Cerebellar cortex (tissue), 1 donor: ENCODE results near the gene PRR27.
A peak's percentile ranks its signal among the peaks of the same experiment; 100 is the strongest.

Experiments
- DNase-seq: peaks from one replicate; pipeline ENCODE4 v3.0.0-alpha.2; 2015; ENCODE audit warnings: low spot score

The PRR27 gene

DNA sequence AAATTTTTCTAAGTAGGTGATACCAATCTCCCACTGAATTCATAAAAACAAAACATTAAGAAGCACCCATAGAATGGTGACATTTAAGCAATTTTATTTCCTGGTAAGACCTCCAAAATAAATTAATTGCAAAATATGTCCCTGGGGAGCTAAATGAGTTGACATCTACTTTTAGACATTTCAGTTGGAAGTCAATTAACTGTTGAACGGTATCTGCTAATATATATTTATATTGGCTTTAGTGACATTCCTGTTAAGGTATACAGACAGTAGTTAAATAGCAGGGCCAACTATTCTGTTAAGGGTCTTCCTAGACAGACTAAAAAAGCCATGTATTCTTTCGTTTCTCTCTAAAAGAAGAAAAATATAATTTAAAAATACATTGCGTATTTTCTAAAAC is at the start of gene PRR27:
TSS of gene PRR27 (plus strand) at position 301 of the 400 bp plus-strand sequence. CDS start 139 bp downstream, outside the sequence.
- DNase-seq = no peak

DNA sequence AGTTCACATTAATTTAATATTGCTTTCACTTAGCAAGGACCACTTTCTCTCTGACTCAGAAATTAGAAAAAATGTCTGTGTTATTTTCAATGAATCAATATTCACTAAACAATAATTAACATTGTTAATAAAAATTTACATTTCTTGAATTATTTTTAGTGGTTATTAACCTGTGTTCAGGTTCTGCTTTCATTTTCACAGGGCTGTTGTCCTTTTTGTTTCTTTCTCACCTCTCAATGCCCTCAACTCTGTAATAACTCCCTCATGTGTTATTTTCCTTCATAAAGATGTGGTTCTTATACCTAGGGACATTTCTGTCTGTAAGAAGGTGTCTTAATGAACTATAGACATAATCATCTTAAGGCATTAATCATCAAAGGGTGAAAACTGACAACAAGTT is 43.1 kb upstream of the PRR27 start:
- no peak for DNase-seq

DNA sequence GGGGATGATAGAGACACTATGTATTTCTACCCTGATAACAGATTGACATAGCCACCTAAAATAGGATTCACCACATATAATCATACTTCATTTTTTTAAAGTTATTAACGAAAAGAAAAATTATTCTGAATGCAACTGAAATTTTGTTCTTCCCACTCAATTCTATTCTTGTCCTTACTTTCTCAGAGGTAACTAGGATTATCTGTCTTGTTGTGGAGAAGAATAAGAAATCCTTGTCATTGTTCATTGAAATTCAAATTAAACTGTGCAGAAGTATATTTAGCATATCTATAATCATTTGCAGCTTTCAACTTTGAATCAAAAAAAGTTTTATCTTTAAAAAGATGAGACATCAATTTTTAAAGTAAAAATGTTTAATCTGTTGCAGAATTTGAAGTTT is 40.4 kb upstream of the PRR27 start:
- DNase-seq = no peak

DNA sequence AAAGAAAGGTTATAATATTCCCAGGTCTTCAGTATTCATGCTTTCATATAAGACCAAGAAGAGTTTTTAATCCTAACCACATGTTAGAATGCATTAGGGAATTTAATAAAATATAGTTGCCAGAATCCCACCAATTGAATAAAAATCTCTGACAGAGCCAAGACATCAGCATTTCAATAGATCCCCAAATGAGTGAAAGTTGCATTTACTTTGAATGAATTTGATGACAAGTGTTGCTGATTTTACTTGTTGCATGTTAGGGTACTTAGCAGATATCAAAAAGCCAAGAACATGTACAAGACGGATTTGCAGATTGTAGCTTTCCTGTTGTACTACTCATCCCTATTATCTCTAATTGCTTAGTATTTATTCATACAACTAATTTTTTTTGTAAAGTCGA is 39.9 kb upstream of the PRR27 start:
- DNase-seq = no peak

DNA sequence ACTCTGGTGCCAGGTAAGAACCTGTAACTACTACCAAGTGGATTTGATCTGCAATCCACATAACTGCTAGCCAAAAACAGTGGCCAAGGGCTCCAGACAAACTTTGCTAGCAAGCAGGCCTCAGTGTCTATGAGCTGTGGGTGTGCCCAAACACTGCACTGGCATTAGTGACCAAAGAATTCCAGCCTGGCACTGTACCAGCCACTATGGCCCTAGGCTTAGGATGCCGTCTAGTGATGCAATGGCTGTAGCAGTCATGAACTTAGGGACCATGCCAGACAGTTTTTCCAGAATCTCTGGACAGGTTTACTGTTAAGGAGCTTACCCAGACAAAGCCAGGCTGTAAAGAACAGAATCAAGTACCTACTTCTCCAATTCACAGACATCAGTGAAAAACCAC is 33.7 kb upstream of the PRR27 start:
- no peak for DNase-seq

DNA sequence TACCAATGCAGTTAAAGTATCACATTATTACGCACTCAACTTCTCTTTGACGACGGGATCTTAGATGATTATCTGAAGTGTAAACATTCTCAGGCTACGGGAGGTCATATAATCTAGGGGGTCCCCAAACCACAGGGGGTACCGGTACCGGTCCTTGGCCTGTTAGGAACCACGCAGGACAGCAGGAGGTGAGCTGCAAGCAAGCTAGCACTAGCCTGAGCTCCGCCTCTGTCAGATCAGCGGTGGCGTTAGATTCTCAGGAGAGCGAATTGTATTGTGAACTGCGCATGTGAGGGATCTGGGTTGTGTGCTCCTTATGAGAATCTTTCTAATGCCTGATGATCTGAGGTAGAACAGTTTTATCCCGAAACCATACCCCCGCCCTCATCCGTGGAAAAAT is 20.6 kb upstream of the PRR27 start:
- no peak for DNase-seq

DNA sequence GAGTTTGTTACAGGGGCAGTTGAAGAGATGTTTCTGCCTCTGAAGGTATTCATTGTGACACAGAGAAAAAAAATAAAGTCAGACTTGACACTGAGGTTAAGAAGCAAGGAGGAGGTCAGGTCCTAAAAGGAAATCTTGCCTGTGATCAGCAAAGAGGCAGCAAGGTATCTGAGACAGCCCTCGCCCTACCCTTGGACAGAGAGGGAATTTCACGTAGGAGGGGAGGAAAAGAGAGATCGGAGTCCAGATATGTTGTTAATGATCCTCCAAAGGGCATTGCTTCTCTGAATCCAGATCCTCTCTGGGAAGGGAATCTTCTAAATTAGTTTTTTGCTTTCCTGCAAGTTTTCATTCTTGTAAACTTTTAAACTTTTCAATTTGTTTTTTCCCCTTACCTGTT is 15.3 kb upstream of the PRR27 start:
- no peak for DNase-seq

DNA sequence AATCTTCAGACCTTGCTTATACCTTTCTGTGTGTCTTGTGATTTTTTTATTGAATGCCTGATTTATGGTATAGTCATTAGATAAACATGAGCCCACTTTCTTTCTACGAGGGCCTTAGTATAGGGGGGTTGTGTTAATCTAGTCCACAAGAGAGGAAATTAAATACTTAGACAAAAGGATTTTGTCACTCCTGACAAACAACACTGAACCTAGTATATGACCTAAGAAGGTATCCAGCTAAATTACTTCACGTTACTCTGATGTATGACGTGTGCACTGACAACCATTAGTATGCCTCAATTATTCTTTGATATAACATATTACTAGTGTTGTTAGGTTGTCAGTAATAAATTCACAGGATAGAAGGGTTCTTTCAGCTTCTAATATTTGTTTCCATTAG is 2.8 kb upstream of the PRR27 start:
- DNase-seq = no peak

DNA sequence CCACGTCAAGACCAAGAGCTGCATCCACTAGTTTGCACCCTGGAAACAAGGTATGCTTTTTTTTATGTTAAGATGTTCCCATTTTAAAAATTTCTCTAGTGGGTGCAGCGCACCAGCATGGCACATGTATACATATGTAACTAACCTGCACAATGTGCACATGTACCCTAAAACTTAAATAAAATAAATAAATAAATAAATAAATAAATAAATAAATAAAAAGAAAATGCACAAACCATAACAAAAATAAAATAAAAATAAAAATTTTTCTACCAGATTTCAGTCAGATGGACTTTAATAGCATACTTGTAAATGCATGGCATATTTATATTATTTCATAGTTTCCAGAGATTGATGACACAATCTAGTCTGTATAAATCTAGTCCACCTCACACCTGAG is 1.9 kb upstream of the PRR27 start:
- no peak for DNase-seq

DNA sequence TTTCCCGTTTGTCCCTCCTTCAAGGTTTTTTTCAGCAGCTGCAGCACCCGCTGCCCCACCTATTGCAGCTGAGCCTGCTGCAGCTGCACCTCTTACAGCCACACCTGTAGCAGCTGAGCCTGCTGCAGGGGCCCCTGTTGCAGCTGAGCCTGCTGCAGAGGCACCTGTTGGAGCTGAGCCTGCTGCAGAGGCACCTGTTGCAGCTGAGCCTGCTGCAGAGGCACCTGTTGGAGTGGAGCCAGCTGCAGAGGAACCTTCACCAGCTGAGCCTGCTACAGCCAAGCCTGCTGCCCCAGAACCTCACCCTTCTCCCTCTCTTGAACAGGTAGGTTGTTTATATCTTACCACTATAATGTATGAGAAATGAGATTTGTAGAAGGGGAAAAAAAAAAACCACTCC is 4.5 kb downstream of the PRR27 start:
- no peak for DNase-seq

DNA sequence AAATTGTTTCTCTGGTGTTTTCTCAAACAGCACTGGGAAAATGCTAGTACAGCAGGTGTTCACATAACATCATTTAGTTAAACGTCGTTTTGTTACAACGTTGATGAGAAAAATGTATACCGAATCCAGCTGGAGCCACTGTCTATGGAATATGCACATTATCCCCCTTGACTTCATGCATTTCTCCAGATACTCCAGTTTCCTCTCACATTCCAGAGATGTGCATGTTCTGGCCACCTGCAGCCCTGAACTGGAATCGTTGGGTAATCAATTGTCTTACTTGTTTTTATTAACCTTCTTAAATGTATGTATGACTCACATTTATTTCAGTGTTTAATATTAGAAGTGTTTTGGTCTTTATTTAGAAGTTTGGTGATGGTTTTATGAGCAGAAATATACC is 23.1 kb downstream of the PRR27 start:
- DNase-seq = no peak

DNA sequence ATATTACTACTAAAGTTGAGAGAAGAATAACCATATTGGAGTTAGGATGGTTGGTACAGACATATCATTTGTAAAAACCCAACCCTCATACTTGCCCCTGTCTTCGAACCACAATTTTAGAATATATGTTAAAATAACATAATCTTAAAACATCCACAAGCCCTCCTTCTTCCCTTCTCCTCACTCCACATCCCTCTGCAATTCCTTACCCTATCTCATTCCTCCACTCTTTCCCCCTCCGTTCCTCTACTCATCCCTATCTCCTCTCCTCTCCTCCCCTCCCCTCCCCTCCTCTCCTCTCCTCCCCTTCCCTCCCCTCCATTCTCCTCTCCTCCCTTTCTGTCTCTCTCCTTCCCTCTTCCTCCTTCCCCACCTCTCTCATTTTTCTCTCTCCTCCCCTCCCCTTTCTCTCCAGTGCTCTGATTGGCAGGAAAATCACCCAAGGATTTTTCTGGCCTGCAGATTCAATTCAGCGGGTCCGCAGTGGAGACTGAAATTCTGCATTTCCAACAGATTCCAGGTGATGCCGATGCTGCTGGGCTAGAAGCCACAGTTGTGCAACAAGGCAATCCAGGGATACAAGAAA is 24.1 kb downstream of the PRR27 start:
- DNase-seq = no peak

DNA sequence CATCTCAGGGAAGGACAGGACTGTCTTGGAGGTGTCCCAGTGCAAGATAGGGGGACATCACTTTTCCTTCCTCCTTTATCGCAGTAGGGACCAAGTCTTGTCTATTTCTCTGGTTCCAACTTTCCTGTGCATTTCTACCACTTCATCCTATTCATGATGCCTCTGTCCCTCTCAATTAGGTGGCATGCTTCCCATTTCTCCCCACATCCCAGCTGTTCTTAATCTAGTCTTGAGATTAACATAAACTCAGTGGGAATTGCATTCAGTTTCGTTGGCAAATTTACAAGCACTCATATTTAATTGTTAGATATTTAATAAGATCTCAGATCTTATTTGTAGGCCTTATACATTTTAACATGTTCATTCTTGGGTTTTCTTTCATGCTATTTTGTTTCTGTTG is 25.8 kb downstream of the PRR27 start:
- no peak for DNase-seq

DNA sequence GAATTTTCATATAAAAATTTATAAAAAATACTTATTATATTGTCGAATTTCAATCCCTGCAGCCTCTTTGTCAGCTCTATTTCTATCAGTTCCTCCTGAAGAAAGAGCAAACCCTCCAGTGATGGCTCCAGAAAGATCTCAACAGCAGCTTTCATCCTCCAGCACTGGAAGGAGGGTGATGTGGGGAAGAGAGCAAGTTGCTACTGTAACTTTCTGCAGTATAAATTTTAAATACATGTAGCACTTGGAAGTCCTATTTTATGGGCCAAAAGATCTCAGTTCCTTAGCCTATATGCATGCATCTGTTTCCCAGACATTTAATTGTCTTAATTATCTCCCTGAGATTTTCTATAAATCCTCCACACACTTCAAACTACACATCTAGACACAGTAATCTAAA is 27.8 kb downstream of the PRR27 start:
- no peak for DNase-seq

DNA sequence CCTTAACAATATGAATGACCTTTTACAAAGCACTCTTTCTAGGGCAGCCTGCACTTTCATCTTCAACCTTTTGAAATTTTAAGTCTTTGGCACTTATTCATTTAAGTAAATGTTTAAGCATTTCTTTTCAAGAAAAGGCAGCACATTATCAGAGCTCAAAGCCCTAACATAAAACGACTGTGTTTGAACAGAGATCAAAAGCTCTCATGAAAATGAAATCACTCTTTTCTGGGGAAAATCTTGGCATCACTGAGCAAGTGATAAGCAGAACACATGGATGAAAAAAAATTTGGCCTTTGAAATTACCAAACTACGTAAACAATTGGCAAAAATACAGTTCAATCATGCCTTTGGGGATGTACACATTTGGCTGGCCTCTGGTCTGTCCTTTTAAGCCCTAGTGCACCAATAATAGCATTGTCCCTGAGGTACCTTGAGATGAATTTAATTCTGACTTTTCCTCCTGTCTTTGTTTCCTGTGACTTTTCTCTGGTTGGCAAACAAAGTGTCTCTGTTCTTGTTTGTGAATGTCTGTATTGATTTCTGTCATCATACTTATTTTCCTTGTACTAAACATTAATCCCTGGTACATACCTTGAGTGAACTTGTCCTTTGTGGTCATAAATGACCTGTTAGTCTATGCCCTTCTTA is 28.6 kb downstream of the PRR27 start:
- no peak for DNase-seq

DNA sequence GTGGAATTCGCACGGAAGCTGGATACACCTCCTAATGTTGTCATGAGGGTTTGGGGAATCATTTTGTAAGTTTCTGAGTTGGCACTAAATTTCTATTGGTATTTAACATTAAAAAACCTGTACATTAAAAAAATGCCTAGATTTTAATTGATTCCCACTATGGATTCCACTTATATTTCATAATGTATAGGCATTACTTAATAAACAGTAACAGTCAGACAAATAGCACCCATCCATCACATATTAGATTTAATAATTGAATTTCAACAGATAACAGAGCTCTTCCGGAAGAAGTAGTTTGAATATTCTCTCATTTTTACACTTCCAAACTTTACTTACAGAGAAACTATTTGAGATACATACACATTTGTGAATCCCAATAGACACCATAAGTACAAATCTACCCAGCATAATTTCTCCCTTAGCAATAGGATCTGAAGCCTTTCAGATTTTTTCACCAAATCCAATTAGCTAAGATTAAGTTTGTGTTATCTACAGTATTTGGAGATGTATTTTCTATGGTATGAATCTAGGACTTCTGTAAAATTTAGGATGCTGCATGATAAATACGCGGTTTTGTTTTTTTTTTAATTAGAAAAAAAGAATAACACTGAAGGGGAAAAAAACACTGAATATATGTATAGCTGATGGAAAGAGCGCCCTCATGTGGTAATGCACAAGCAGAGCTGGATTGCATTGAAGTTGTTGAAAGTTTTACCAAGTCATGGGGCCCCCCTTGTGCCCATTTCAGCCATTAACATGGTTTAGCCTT is 29.3 kb downstream of the PRR27 start:
- peak; percentile 19 for DNase-seq

DNA sequence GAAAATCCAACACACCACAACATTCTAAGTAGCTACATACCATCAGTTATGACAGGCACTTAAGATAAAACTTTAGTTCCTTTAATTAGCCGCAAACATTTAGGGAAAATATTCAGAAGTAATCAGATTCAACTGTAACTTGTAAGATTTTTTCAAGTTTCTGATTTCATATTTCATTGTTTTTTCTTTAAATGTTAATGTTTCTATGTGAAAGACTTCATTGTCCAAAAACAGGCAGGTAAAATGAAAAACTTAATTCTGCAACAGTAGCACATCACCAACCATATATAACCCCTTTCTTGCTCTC is 29.9 kb downstream of the PRR27 start:
- no peak for DNase-seq

DNA sequence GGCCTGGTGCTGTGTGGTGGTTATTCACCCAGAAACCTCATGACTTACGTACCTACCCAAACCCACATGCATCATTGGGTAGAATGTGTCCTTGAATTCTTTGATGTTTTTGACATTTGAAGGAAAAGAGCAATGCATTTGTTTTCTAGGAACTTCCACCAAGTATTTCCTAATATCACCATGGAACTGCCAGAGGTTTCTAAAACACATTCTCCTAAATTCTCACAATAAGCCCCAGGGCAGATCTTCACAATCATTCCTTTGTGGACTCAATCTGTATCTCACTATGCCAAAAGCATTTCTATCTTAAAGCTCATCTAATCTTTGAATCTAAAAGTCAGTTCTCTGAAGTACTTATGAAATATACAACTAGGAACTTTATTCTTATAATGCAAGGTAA is 33.2 kb downstream of the PRR27 start:
- no peak for DNase-seq

DNA sequence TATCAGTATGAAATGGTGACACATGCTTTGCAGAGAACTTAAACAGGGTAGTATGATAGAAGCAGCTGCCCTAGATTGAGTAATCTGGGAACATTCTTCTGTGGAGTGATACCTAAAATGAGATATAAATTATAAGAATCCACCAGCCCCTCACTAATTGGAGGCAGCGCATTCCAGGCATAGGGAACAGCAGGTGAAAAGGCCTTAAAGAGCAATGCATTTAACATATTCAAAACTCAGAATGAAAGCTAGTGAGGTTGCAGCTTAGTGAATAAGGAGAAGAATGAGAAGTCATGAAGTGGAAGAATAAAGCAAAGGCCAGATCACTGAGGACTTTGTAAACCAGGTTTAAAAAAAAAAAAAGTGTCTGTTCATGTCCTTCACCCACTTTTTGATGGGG is 36.5 kb downstream of the PRR27 start:
- no peak for DNase-seq

DNA sequence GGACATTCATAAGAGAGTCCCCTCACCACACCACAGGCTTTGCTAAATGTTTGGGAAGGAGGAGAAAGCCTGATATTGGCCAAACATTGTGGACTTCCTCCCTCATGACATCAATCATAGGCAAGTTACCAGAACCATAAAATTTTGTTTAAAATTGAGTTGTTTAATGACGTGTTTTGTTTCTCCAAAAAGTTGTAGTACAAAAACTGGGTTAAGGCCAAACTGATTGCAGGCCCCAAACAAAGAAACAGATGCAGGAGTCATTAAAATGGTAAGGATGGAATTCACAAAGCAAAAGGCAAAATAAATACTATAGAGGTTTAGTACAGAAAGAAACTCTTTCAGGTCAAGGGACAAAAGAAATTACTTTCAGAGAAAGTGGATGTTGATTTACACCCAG is 37.6 kb downstream of the PRR27 start:
- no peak for DNase-seq

DNA sequence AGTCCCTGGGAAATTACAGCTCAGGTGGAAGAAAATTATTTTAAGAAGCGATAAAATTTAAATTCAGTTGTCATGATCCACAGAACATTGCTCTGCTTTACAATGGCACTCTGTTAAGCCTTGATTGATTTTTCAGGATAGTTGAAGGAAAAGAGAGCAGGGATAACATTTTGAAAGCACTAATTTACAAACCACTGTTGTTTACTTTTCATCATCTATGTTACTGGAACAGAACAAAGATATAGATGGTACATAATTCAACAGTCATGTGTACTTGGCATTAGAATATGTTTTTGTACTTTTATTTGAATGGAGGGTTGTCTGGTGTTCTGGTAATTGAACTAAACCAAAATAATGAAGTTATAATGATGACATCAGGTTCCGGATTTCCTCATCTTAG is 38.9 kb downstream of the PRR27 start:
- DNase-seq = no peak

DNA sequence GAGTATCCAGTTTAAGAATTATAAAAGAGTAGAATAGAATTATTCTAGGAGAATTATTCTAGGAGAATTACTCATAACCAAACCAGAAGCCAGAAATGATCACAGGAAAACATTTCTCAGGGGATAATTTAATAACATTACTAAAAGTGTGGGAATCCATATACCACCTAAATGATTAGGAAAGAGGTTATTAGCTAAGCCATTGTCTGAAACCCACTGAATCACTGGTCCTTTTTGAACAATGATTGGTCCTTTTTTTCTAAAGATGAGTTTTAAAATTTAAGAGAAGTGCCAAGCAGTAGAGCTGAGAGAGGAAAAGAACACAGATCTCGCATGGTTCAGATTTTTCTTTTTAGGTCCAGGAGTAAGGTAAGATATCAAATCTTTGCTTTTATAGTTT is 41.4 kb downstream of the PRR27 start, which contains the start of gene ODAM:
TSS of gene ODAM (plus strand) at position 301 of the 400 bp plus-strand sequence. CDS start 819 bp downstream, outside the sequence.
- no peak for DNase-seq

DNA sequence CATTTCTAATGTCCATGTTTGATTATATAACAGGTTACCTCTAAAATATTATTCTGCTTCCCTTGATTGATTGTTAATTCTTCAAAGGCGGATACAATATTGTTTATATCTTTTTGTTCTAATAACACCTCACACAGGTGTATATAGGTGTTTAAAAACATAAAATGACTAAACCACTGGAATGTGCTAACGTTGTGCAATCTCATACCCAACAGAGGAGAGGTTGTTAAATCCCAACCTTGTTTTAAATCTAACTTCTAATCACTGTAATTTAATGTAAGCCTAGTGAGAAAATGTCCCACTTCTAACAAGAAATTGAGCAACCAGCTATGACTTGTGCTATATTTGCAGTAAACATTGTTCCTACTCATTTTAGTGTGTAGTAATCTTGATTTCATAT is 42.8 kb downstream of the PRR27 start:
- DNase-seq = no peak

DNA sequence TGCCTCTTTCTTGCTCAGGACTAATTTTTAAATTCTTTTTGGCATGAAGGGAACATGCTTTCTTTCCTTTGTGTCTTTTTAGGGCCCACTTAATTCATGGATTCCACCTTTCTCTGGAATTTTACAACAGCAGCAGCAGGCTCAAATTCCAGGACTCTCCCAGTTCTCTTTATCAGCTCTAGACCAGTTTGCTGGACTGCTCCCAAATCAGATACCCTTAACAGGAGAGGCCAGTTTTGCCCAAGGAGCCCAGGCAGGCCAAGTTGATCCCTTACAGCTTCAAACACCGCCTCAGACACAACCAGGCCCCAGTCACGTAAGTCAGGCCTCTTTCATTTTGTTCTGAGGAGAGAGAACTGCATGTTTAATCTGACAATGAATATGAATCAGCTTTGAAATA is 43.8 kb downstream of the PRR27 start:
- DNase-seq = no peak
